ENCODE results near the gene PFDN4.

DNA sequence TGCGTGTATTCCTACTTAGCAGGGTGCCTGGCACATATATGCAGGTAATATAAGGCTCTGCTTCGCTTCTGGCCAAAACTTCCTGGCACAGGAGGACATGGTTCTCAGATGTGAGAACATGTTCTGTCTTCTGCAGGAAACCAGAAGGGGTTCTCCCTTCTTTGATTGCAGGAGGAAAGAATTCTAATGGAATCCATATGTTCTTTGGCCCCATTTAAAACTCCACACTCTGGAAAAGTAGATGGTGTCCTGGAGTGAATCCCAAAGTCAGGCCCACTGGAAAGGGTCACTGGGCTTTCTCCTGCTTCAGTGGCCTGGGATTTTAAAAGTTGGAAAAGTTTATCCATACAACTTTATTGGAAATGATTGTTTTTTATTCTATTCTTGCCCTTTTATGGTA lies 17.7 kb upstream of the PFDN4 start:
- TF ChIP-seq CSDC2 (CRISPR knock-in tag; IDR thresholded peaks at IDR 0.05) (no peak), RARB (CRISPR knock-in tag; IDR thresholded peaks at IDR 0.05) (no peak), PATZ1 (CRISPR knock-in tag; IDR thresholded peaks at IDR 0.05; ENCODE audit: borderline replicate concordance) (no peak), PPARA (CRISPR knock-in tag; IDR thresholded peaks at IDR 0.05; ENCODE audit: borderline replicate concordance) (no peak), ZNF8 (CRISPR knock-in tag; IDR thresholded peaks at IDR 0.05) (no peak), SNAI2 (CRISPR knock-in tag; IDR thresholded peaks at IDR 0.05) (no peak), ZC3H10 (CRISPR knock-in tag; IDR thresholded peaks at IDR 0.05) (no peak), TOX (CRISPR knock-in tag; IDR thresholded peaks at IDR 0.05; ENCODE audit: borderline replicate concordance) (no peak), ZFP3 (CRISPR knock-in tag; IDR thresholded peaks at IDR 0.05) (no peak), OSR1 (CRISPR knock-in tag; IDR thresholded peaks at IDR 0.05) (no peak), ZNF70 (CRISPR knock-in tag; IDR thresholded peaks at IDR 0.05) (no peak), GLIS3 (CRISPR knock-in tag; IDR thresholded peaks at IDR 0.05) (no peak)
- TF ChIP-seq, protein P1, sequence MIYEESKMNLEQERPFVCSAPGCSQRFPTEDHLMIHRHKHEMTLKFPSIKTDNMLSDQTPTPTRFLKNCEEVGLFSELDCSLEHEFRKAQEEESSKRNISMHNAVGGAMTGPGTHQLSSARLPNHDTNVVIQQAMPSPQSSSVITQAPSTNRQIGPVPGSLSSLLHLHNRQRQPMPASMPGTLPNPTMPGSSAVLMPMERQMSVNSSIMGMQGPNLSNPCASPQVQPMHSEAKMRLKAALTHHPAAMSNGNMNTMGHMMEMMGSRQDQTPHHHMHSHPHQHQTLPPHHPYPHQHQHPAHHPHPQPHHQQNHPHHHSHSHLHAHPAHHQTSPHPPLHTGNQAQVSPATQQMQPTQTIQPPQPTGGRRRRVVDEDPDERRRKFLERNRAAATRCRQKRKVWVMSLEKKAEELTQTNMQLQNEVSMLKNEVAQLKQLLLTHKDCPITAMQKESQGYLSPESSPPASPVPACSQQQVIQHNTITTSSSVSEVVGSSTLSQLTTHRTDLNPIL (CRISPR knock-in tag; IDR thresholded peaks at IDR 0.05; ENCODE audit: low read depth): no peak

Data from SK-N-SH treated with all-trans-retinoic acid at 6 μM for 48 hours (cell line).